ENCODE measurements around the gene DUSP16. TPM values are rescaled to one million over a fixed set of nuclear protein-coding genes. Genes with fewer than 3 reads are reported as not detected.

Gene DUSP16
- total RNA-seq, 1 experiment from 2014 or later = 63.9 TPM

- H3K36me3 Mint-ChIP-seq (ENCODE audit: insufficient read depth, unreplicated experiment) = peaks cover 64% of the 10 kb centered on the region
- peaks cover 19% of the 10 kb centered on the region for H3K4me1 ChIP-seq
- no peak for DNase-seq
- no TSS peak for BruUV-seq (replicated peaks)
- H3K4me3 Mint-ChIP-seq (ENCODE audit: unreplicated experiment) = no peak overlapping the region
- ChIA-PET CTCF (no interaction called here), POLR2A (no interaction called here)
- no peak overlapping the region for H3K4me3 ChIP-seq (ENCODE audit: low read depth, low read length)
- no peaks in the 10 kb centered on the region for H3K36me3 ChIP-seq (ENCODE audit: control insufficient read depth, insufficient read depth, low read length)
- H3K9me3 ChIP-seq = no peaks in the 10 kb centered on the region
- no peak for TF ChIP-seq CTCF (IDR thresholded peaks at IDR 0.05; ENCODE audit: insufficient read depth in 1 of 2, low read depth in 1 of 2, low read length in 1 of 2, severe bottlenecking in 1 of 2, unreplicated experiment in 1 of 2)
- H3K27me3 Mint-ChIP-seq (ENCODE audit: insufficient read depth, unreplicated experiment) = no peaks in the 10 kb centered on the region
- no peak overlapping the region for H3K27ac Mint-ChIP-seq (ENCODE audit: unreplicated experiment)
- peaks cover 7% of the 10 kb centered on the region for H3K4me1 Mint-ChIP-seq (ENCODE audit: low read depth, unreplicated experiment)
- no peaks in the 10 kb centered on the region for H3K27me3 ChIP-seq (replicated peaks; ENCODE audit: control insufficient read depth, insufficient read depth, low read length)
- intact Hi-C loops (cut with micrococcal nuclease; ENCODE audit: unreplicated experiment) = no loop called here
- no peaks in the 10 kb centered on the region for H3K9me3 Mint-ChIP-seq (ENCODE audit: unreplicated experiment)
These were observed 44.2 kb downstream of the DUSP16 start for GRCh38 chr12:12518464-12518845.

- H3K9me3 ChIP-seq = no peaks in the 10 kb centered on the region
- H3K4me3 ChIP-seq (ENCODE audit: low read depth, low read length) = no peak overlapping the region
- intact Hi-C loops (cut with micrococcal nuclease; ENCODE audit: unreplicated experiment) = no loop called here
- peaks cover 9% of the 10 kb centered on the region for H3K4me1 Mint-ChIP-seq (ENCODE audit: low read depth, unreplicated experiment)
- CTCF ChIA-PET = no interaction called here
- no peak overlapping the region for H3K27ac Mint-ChIP-seq (ENCODE audit: unreplicated experiment)
- H3K36me3 ChIP-seq (ENCODE audit: control insufficient read depth, insufficient read depth, low read length) = no peaks in the 10 kb centered on the region
- no peaks in the 10 kb centered on the region for H3K4me1 ChIP-seq
- BruUV-seq (replicated peaks) = no TSS peak
- no peaks in the 10 kb centered on the region for H3K27me3 Mint-ChIP-seq (ENCODE audit: insufficient read depth, unreplicated experiment)
- H3K36me3 Mint-ChIP-seq (ENCODE audit: insufficient read depth, unreplicated experiment) = peaks cover 51% of the 10 kb centered on the region
- H3K4me3 Mint-ChIP-seq (ENCODE audit: unreplicated experiment) = no peak overlapping the region
- H3K9me3 Mint-ChIP-seq (ENCODE audit: unreplicated experiment) = no peaks in the 10 kb centered on the region
- POLR2A ChIA-PET = interaction anchor here (0.5 kb wide), 1 partner anchor 157 kb away, joined by 3 read pairs; the partner anchor contains the start of gene BORCS5
- DNase-seq = no peak
- H3K27me3 ChIP-seq (replicated peaks; ENCODE audit: control insufficient read depth, insufficient read depth, low read length) = no peaks in the 10 kb centered on the region
- TF ChIP-seq CTCF (IDR thresholded peaks at IDR 0.05; ENCODE audit: insufficient read depth in 1 of 2, low read depth in 1 of 2, low read length in 1 of 2, severe bottlenecking in 1 of 2, unreplicated experiment in 1 of 2) = no peak
These were observed 49.2 kb downstream of the DUSP16 start for GRCh38 chr12:12513416-12514006.

- H3K36me3 Mint-ChIP-seq (ENCODE audit: insufficient read depth, unreplicated experiment) = peaks cover 45% of the 10 kb centered on the region
- no peaks in the 10 kb centered on the region for H3K9me3 Mint-ChIP-seq (ENCODE audit: unreplicated experiment)
- Histone ChIP-seq H3K36me3 (ENCODE audit: control insufficient read depth, insufficient read depth, low read length) (no peaks in the 10 kb centered on the region), H3K4me1 (peaks cover 8% of the 10 kb centered on the region), H3K27me3 (replicated peaks; ENCODE audit: control insufficient read depth, insufficient read depth, low read length) (no peaks in the 10 kb centered on the region), H3K9me3 (0 out of 2 replicates have a peak, but pooled peaks cover under 1% of the 10 kb centered on the region), H3K4me3 (ENCODE audit: low read depth, low read length) (no peak overlapping the region)
- H3K27me3 Mint-ChIP-seq (ENCODE audit: insufficient read depth, unreplicated experiment) = no peaks in the 10 kb centered on the region
- ChIA-PET POLR2A (no interaction called here), CTCF (no interaction called here)
- DNase-seq = no peak
- H3K27ac Mint-ChIP-seq (ENCODE audit: unreplicated experiment) = no peak overlapping the region
- peaks cover 12% of the 10 kb centered on the region for H3K4me1 Mint-ChIP-seq (ENCODE audit: low read depth, unreplicated experiment)
- intact Hi-C loops (cut with micrococcal nuclease; ENCODE audit: unreplicated experiment) = no loop called here
- no peak for TF ChIP-seq CTCF (IDR thresholded peaks at IDR 0.05; ENCODE audit: insufficient read depth in 1 of 2, low read depth in 1 of 2, low read length in 1 of 2, severe bottlenecking in 1 of 2, unreplicated experiment in 1 of 2)
- no TSS peak for BruUV-seq (replicated peaks)
- H3K4me3 Mint-ChIP-seq (ENCODE audit: unreplicated experiment) = no peak overlapping the region
These were observed 50.6 kb downstream of the DUSP16 start for GRCh38 chr12:12511895-12512711.
